HG03457 (cell line): Measurements from ENCODE around the gene GPX4.

Source experiments
- ATAC-seq: cut with Tn5 transposase; IDR thresholded peaks from one replicate; pipeline ENCODE4 v1.9.1; 2021; ENCODE audit warnings: moderate number of reproducible peaks; ENCODE audit not compliant: unreplicated experiment

The GPX4 gene

DNA sequence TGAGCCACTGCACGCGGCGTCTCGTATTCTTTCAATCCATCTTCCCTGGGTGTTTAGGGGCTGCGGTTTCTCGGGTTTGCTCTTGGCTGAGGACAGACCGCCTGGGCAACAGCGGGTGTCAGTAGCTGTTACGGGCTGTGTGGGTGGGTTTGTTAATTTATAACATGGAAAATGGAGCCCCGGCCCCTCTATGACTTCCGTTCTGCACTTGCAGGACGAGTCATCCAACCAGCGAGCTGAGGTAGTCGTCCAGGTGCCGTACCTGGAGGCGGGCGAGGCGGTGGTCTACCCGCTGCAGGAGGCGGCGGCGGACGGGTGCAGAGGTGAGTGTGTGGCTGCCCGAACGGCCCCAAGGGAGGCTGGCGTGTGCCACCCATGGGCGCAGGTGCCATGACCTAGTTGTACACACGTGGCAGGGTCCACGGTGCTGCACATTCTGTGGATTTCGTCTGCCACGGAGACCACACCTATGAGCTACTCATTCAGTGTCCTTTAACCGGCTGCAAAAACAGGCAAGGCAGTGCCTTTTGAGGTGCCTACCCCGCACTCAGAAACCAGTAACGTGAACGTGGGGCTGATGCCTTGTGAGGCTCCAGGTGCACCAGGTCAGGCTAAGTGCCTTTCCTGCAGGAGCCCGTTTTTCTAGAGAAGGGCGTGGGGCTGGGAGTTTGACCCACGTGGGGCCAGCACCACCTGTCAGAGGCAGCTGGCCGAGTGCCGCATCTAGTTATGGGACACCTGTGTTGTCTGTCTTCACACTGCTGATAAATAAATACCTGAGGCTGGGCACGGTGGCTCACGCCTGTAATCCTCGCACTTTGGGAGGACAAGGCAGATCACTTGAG, 19.5 kb upstream of the GPX4 start:
- no peak for ATAC-seq

DNA sequence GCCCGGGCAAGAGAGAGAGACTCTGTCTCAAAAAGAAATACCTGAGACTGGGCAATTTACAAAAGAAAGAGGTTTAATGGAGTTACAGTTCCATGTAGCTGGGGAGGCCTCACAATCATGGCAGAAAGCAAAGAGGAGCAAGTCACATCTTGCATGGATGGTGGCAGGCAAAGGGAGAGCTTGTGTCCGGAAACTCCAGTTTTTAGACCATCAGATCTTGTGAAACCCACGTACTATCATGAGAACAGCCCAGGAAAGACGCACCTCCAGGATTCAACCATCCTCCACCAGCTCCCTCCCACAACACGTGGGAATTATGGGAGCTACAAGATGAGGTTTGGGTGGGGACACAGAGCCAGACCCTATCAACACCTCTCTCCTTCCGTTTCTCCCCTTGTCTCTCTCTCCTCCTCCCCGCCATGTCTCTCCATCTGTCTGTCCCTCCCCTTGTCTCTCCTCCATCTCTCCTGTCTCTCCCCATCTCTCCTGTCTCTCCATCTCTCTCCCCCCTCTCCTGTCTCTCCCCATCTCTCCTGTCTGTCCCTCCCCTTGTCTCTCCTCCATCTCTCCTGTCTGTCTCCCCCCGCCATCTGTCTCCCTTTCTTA, 18.6 kb upstream of the GPX4 start:
- ATAC-seq = no peak

DNA sequence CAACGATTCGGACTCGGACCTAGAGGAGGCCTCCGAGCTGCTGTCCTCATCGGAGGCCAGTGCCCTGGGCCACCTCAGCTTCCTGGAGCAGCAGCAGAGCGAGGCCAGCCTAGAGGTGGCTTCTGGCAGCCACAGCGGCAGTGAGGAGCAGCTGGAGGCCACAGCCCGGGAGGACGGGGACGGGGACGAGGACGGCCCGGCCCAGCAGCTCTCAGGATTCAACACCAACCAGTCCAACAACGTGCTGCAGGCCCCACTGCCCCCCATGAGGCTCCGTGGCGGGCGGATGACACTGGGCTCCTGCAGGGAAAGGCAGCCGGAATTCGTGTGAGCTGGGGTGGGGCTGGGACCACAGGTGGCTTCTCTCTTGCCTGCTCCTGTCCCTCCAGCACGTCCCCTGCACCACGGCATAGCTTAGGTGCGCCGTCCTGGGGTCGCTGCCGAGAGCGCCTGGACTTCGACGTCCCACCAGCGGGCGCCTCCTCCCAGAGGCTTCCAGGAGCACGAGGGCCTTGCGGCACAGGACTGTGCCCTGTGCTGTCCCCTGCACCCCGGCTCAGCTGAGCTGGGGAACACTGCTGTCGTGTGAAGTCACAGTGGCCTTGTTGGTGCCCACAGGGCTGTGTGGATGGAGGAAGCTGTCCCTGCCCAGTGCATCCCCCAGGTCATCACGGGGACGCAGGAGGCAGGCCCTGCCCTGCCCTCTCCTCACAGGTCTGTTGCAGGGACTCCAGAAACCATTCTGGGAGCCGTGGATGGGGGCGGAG, 17.9 kb upstream of the GPX4 start:
- ATAC-seq = no peak

- ATAC-seq = no peak
Measured at GRCh38 chr19:1086613-1087012, 17.2 kb upstream of the GPX4 start.

- ATAC-seq = no peak
Measured at GRCh38 chr19:1087813-1088415, 15.9 kb upstream of the GPX4 start.

GRCh38 chr19:1088416-1089010, 15.3 kb upstream of the GPX4 start:
- ATAC-seq = no peak

DNA sequence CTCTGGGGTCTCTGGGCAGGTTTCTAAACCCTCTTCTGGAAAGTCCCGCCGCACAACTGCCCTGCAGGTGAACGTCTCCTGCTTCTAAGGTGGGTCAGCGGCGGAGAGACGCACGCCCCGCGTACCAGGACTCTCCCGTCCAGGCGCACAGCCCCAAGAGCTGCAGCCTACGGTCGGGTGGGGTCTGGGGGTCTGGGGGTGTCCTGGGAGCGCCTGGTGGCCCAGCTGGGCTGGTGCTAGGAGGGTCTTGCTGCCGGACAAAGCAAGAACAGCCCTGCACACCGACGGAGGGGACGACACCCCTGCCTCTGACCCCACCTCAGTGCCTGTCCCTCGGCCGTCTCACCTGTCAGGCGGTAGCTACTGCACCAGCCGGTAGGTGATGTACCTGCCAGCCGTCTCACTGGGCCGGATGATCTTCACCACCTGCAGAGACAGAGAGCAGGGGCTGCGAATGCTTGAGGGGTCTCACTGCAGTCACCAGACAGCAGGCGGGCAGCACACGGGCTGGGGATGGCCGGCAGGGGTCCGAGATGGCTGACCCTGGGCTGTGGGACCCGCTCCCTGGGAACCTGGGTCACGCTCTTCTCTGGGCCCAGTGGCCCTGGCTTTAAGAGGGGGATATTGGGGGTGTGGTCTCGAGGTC, 14.5 kb upstream of the GPX4 start:
- no peak for ATAC-seq

DNA sequence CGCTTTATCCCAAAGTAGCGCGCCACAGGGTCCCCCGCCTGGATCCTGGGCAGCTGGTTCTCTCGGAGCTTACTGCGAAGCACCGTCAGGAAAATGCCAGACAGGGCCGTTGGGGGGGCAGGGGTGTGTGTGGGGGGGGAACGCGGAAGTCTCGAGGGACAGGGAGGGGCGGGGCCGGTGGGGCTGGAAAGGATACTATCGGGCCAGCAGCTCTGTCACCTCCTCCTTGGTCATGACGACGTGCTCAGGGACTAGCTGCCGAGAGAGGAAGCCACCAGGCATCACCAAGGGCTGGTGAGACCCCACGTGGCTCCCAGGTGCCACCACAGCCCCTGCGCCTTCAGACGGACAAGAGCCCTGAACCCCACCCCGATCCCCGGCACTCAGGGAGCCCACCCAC, 13.9 kb upstream of the GPX4 start:
- no peak for ATAC-seq

DNA sequence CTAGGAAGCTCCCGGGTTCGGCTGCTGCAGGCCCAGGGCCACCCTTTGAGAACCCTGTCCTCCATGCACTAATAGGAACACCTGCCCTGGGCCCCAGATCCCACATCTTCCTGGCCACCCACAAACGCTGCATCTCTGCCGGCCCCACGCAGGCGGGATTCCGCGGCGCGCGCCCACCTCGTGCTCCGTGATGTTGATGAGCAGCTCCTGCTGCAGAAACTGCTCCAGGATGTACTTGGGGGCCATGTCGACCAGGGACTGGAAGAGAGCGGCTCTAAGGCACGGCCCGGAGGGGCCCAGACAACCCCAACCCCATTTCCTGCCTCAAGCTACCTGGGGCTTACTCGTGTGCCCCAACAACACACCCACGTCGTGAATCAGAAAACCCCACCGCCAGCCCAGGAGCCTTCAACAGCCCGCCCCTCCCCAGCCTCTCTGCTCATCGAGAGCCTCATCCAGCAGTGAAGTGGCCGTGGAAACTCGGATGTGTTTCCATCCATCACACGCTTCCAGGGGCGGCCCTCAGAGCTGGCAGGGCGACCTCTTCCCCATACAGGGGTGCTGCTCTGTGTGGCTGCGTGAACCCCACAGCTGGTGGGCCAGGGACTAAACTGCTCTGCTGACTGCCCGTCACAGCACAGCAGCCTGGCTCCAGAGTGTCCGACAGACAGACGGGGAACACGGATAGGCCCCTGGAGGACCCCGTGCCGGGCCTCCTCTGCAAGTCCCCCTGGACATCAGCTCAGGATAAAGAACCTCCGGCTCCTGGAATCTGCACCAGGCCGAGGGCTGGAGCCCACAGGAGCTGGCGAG, 12.9 kb upstream of the GPX4 start:
- ATAC-seq = no peak

DNA sequence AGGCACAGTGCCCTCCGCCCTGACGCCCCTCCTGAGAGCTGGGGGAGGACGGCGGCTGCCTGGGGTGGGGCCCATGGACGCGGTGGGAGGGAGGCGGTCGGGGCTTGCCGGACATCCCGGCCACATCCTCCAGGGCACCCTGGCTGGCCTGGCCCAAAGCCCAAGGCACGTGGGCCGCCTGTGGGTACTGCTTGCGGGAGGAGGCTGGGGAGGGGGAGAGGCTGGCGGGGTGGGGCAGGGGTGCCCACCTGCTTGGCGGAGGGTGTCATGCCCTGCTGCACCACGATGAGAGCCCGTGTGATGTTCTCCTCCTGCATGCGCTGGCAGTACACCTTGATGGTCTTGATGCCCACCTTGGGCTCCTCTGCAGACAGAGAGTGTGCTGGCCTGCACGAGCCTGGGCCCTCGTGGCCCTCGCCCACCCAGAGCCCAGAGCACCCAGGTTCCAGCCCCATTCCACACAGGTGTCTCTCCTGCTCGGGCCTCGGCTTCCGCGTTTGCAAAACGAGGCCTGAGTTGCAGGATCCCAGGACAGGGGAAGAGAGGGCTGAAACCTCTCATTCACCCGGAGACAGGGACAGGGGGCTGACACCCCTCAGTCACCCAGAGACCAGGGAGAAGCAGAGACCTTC, 12.1 kb upstream of the GPX4 start:
- ATAC-seq = no peak

DNA sequence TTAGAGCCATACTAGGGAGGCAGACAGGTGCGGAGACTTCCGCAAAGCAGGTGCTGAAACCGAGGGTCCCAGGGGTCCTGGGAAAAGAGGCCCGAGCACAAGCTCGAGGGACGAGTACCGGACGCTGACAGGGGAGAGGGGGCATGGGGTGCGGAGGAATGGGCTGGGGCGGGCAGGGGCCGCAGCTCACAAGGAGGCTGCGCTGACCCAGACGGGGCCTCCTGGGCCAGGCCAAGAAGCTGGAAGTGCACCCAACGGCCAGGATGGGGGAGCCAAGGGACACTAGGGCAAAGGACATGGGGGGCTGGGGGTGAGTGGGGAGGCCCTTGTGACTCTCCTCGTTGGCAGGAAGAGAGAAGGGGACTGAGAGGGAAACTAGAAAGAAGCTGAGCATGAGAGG, 10.5 kb upstream of the GPX4 start:
- no peak for ATAC-seq

DNA sequence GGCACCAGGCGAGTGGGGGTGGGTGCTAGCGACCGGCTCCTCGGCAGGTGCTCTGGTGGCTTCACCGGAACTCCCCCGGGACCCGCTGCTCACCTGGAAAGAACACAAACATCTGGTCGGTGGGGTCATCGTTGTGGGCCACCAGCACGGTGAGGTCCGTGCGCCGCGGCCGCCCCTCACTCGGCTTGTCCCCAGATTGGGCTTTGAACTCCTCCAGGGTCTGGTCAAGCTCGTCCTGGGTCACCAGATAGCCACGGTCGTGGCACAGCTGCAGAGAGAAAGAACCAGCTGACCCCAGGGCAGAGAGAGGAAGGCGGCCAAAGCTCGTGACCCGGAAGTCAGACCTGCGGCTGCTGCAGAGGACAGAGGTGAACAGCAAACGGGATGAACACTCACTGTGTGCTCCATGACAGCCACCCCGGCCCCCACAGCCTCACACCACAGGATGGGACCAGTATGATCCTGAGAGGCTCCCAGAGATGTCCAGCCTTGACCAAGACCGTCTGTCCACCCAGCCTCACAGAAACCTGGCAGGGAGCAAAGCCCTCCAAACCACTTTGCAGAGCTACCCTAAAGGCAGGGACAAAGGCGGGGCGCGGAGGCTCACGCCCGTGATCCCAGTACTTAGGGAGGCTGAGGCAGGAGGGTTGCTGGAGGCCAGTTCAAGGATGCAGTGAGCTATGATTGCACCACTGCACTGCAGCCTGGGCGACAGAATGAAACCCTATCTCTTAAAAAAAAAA, 9.8 kb upstream of the GPX4 start:
- no peak for ATAC-seq

DNA sequence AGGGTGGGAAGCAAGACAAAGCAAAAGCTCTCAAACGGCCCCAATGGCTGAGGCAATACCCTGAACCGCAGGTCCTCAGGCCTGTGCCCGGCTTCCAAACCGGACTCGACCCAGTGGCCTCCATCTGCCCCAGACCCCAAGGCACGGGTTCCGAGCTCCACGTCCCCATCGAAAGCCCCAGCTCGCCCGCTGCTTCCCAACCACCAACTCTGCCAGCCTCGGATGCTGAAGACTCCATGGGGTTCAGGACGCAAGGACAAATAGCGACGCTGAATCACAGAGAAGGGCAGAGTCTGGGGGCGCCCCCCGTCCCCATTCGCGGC, 9.2 kb upstream of the GPX4 start:
- ATAC-seq = no peak

DNA sequence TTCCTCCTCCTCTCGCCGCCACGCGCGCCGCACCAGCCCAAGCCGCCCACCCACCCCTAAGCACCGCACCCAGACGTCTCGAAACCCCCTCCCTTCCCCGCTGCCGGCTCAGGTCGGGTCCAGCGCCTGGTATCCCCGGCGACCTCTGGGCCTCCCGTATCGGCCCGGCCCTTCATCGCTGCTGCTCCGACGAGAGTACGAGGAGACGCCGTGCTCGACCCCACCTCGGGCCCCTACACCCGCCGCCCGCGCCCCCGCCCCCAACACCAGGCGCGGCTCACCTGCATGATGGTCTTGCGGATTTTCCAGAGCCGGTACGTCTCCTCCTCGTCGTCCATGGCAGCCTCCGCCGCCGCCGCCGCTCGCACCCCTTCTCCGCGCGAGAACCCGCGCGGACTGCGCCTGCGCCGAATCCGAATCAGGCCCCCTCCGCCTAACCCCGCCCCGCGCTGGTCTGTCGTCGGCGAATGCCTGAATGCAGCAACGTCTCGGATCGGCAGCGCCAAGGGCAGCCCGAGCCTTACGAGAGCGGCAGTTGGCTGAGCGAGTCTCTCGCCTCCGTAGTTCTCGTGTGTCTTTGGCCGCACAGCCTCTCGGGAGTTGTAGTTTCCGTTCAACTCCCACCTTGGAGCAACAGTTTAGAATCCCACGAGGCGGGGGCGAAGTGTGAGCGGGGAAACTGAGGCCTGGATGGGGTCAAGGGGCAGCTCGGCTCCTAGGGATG, 8.7 kb upstream of the GPX4 start, which contains the start of gene POLR2E:
TSS of gene POLR2E (minus strand) at position 398 of the 724 bp plus-strand sequence. CDS start at position 338, 60 bp downstream.
- peak; percentile 66 for ATAC-seq

- ATAC-seq = no peak
Measured at GRCh38 chr19:1097810-1098176, 6.0 kb upstream of the GPX4 start.

- no peak for ATAC-seq
Measured at GRCh38 chr19:1098177-1099051, 5.4 kb upstream of the GPX4 start.

DNA sequence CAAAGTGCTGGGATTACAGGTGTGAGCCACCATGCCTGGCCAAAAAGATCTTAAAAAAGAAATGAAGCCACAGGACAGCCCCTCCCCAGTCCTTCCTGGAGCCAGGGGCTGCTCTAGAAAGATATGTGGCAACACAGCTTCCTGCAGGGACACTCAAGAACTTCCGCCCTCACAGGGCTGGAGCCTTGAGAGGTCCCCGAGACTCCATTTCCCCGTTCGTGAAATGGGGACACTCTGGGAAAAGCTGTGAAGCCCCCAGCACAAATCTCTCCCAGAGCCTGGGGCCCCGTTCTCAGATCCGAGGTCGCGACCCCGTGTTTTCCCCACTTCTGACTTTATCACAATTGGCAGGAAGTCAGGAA, 2.5 kb upstream of the GPX4 start:
- no peak for ATAC-seq
